MCF 10A (cell line): Measurements from ENCODE around the gene SLC35G4. TPM values are rescaled to one million over a fixed set of nuclear protein-coding genes. Genes with fewer than 3 reads are reported as not detected.
"Not testable (repeated sequence)": the region's sequence is repeated elsewhere in the genome, so short reads cannot be mapped to it uniquely, and the experiment has no call there.

Experiments used
- Bru-seq: library from RNA; stranded (reverse); fragments of 400-500 nt; gene quantifications from one replicate; lab custom pipeline; 2021; lab: Mats Ljungman, UMichigan
- BruChase-seq, 2 experiments: library from RNA; stranded (reverse); fragments of 400-500 nt; gene quantifications; one replicate each; lab custom pipeline; 2021; lab: Mats Ljungman, UMichigan
- BruUV-seq: library from RNA; stranded (reverse); fragments of 400-500 nt; replicated peaks from 2 replicates; lab custom pipeline; 2021; lab: Mats Ljungman, UMichigan
- CTCF ChIA-PET: fragments of 300-600 bp; sonication (Branson Sonifier 250); formaldehyde crosslinking; extraction: SDS; loops from one replicate; lab custom pipeline; 2021; ENCODE audit warnings: antibody characterized with exemption, inconsistent platforms; lab: Yijun Ruan, JAX
- POLR2A ChIA-PET: fragments of 300-600, 350-650 bp; sonication (Branson Sonifier 250); formaldehyde crosslinking; extraction: SDS; loops from one replicate; lab custom pipeline; 2020; ENCODE audit warnings: antibody characterized with exemption, inconsistent platforms; lab: Yijun Ruan, JAX
- DNase-seq: peaks from one replicate; pipeline ENCODE4 v3.0.0-alpha.2; 2018; ENCODE audit not compliant: unreplicated experiment
- H3K27ac Mint-ChIP-seq: one replicate; pipeline ENCODE4 v1.8.0; 2022; ENCODE audit warnings: mild to moderate bottlenecking, low read depth, mixed read lengths; ENCODE audit not compliant: unreplicated experiment
- H3K27me3 Mint-ChIP-seq: one replicate; pipeline ENCODE4 v1.8.0; 2022; ENCODE audit warnings: mixed read lengths; ENCODE audit not compliant: insufficient read depth, unreplicated experiment
- H3K36me3 Mint-ChIP-seq: one replicate; pipeline ENCODE4 v1.8.0; 2022; ENCODE audit warnings: mild to moderate bottlenecking, moderate library complexity, mixed read lengths; ENCODE audit not compliant: insufficient read depth, unreplicated experiment
- H3K4me1 Mint-ChIP-seq: one replicate; pipeline ENCODE4 v1.8.0; 2022; ENCODE audit warnings: mixed read lengths; ENCODE audit not compliant: insufficient read depth, unreplicated experiment
- H3K4me3 Mint-ChIP-seq: one replicate; pipeline ENCODE4 v1.8.0; 2022; ENCODE audit warnings: mild to moderate bottlenecking, moderate library complexity, mixed read lengths; ENCODE audit not compliant: unreplicated experiment
- H3K9me3 Mint-ChIP-seq: one replicate; pipeline ENCODE4 v1.8.0; 2022; ENCODE audit warnings: mixed read lengths; ENCODE audit not compliant: unreplicated experiment
- CTCF ChIP-seq: fragments of 200-600 bp; IDR thresholded peaks from one replicate; pipeline ENCODE4 v1.8.0; 2022; ENCODE audit warnings: antibody characterized with exemption, mild to moderate bottlenecking; ENCODE audit not compliant: unreplicated experiment
- intact Hi-C: fragments of 100-400 bp; cut with micrococcal nuclease; formaldehyde crosslinking; loops from 2 replicates; pipeline ENCODE4 v1.14.1; 2022
- long read RNA-seq: library from polyadenylated mRNA; stranded (forward); transcript quantifications from one replicate; pipeline ENCODE4 v2.0.0, GENCODE V29; 2022
- total RNA-seq: library from RNA; stranded (reverse); gene quantifications from 2 replicates; pipeline ENCODE4 v1.2.3, GENCODE V29; 2022

The SLC35G4 gene
- total RNA-seq, result not detected in 2 replicates
- Bru-seq, nascent RNA, result not detected
- BruChase-seq, experiment 1, labeled RNA remaining after a 6-hour chase, result not detected
- not detected for BruChase-seq, experiment 2, labeled RNA remaining after a 2-hour chase
- long read RNA-seq, result 0 reads

- DNase-seq, BruUV-seq, POLR2A ChIA-PET, CTCF ChIA-PET, H3K9me3 Mint-ChIP-seq, H3K4me1 Mint-ChIP-seq, H3K4me3 Mint-ChIP-seq, H3K36me3 Mint-ChIP-seq, intact Hi-C loops, H3K27ac Mint-ChIP-seq: not testable (repeated sequence)
- peaks cover 26% of the 10 kb centered on the region for H3K27me3 Mint-ChIP-seq
Measured at GRCh38 chr18:11609488-11609887, at the start of gene SLC35G4. Gene SLC35G4, plus strand, starts transcription at chr18:11609596. Its CDS starts 0 bp downstream, at chr18:11609596.

GRCh38 chr18:11561293-11561692, 48.1 kb upstream of the SLC35G4 start:
- ChIA-PET POLR2A (interaction anchor here (0.9 kb wide), 2 partner anchors 8 to 12 kb away, joined by 3 read pairs; no protein-coding TSS in a partner anchor), CTCF (interaction anchor here (0.6 to 1.2 kb wide), 4 partner anchors 7 to 249 kb away, joined by 3 to 5 read pairs (median 4); no protein-coding TSS in a partner anchor)

GRCh38 chr18:11565716-11566115, 43.7 kb upstream of the SLC35G4 start:
- intact Hi-C loops, result no loop called here
- no TSS peak for BruUV-seq
- CTCF ChIA-PET, result interaction anchor here (1.0 kb wide), 1 partner anchor 14 kb away, joined by 3 read pairs; no protein-coding TSS in a partner anchor
- no peak for DNase-seq
- peaks cover 31% of the 10 kb centered on the region for H3K27me3 Mint-ChIP-seq
- H3K27ac Mint-ChIP-seq, result no peak overlapping the region
- no peak for TF ChIP-seq CTCF
- no peaks in the 10 kb centered on the region for H3K36me3 Mint-ChIP-seq
- no peak overlapping the region for H3K4me3 Mint-ChIP-seq
- POLR2A ChIA-PET, result no interaction called here
- no peaks in the 10 kb centered on the region for H3K9me3 Mint-ChIP-seq
- H3K4me1 Mint-ChIP-seq, result peaks cover 6% of the 10 kb centered on the region

More at GRCh38 chr18:11561293-11561692, 48.1 kb upstream of the SLC35G4 start:
- intact Hi-C loops, result no loop called here
- no peak overlapping the region for H3K4me3 Mint-ChIP-seq
- no peak for DNase-seq
- H3K36me3 Mint-ChIP-seq, result no peaks in the 10 kb centered on the region
- no peaks in the 10 kb centered on the region for H3K4me1 Mint-ChIP-seq
- no TSS peak for BruUV-seq
- no peaks in the 10 kb centered on the region for H3K9me3 Mint-ChIP-seq
- H3K27me3 Mint-ChIP-seq, result peaks cover 18% of the 10 kb centered on the region
- TF ChIP-seq CTCF, result no peak
- H3K27ac Mint-ChIP-seq, result no peak overlapping the region

- Mint-ChIP-seq H3K9me3 (no peaks in the 10 kb centered on the region), H3K27ac (no peak overlapping the region), H3K4me1 (peaks cover 6% of the 10 kb centered on the region), H3K4me3 (no peak overlapping the region), H3K36me3 (no peaks in the 10 kb centered on the region), H3K27me3 (peaks cover 25% of the 10 kb centered on the region)
- no TSS peak for BruUV-seq
- intact Hi-C loops, result no loop called here
- CTCF ChIA-PET, result interaction anchor here (1.0 kb wide), 1 partner anchor 15 kb away, joined by 3 read pairs; no protein-coding TSS in a partner anchor
- no peak for TF ChIP-seq CTCF
- DNase-seq, result no peak
- POLR2A ChIA-PET, result no interaction called here
Measured at GRCh38 chr18:11566236-11566965, 43.0 kb upstream of the SLC35G4 start.
